Measurements from ENCODE around the gene ANLN.
"Not testable (repeated sequence)": the region's sequence is repeated elsewhere in the genome, so short reads cannot be mapped to it uniquely, and the experiment has no call there.

DNA sequence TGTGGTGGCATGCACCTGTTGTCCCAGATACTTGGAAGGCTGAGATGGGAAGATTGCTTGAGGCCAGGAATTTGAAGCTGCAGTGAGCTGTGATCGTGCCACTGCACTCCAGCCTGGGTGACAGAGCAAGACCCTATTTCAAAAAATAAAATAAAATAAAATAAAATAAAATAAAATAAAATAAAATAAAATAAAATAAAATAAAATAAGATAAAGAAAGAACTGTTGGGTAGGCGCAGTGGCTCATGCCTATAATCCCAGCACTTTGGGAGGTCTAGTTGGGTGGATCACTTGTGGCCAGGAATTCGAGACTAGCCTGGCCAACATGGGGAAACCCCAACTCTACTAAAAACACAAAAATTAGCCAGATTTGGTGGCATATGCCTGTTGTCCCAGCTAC lies 4.0 kb upstream of the ANLN start:
- TF ChIP-seq, protein P1, sequence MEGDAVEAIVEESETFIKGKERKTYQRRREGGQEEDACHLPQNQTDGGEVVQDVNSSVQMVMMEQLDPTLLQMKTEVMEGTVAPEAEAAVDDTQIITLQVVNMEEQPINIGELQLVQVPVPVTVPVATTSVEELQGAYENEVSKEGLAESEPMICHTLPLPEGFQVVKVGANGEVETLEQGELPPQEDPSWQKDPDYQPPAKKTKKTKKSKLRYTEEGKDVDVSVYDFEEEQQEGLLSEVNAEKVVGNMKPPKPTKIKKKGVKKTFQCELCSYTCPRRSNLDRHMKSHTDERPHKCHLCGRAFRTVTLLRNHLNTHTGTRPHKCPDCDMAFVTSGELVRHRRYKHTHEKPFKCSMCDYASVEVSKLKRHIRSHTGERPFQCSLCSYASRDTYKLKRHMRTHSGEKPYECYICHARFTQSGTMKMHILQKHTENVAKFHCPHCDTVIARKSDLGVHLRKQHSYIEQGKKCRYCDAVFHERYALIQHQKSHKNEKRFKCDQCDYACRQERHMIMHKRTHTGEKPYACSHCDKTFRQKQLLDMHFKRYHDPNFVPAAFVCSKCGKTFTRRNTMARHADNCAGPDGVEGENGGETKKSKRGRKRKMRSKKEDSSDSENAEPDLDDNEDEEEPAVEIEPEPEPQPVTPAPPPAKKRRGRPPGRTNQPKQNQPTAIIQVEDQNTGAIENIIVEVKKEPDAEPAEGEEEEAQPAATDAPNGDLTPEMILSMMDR (IDR thresholded peaks at IDR 0.05; ENCODE audit: poor library complexity): not testable (repeated sequence)
- TF ChIP-seq EZH2 (IDR thresholded peaks at IDR 0.05; ENCODE audit: borderline replicate concordance): not testable (repeated sequence)

Data from hepatocyte (in vitro differentiated cells).